ENCODE data around the gene STPG3. TPM values are rescaled to one million over a fixed set of nuclear protein-coding genes. Genes with fewer than 3 reads are reported as not detected.

The STPG3 gene
- total and polyA plus RNA-seq, 2 of the 8 experiments (the other 6 are each of a cell fraction or from before 2014, with no cell fraction given), result not detected

DNA sequence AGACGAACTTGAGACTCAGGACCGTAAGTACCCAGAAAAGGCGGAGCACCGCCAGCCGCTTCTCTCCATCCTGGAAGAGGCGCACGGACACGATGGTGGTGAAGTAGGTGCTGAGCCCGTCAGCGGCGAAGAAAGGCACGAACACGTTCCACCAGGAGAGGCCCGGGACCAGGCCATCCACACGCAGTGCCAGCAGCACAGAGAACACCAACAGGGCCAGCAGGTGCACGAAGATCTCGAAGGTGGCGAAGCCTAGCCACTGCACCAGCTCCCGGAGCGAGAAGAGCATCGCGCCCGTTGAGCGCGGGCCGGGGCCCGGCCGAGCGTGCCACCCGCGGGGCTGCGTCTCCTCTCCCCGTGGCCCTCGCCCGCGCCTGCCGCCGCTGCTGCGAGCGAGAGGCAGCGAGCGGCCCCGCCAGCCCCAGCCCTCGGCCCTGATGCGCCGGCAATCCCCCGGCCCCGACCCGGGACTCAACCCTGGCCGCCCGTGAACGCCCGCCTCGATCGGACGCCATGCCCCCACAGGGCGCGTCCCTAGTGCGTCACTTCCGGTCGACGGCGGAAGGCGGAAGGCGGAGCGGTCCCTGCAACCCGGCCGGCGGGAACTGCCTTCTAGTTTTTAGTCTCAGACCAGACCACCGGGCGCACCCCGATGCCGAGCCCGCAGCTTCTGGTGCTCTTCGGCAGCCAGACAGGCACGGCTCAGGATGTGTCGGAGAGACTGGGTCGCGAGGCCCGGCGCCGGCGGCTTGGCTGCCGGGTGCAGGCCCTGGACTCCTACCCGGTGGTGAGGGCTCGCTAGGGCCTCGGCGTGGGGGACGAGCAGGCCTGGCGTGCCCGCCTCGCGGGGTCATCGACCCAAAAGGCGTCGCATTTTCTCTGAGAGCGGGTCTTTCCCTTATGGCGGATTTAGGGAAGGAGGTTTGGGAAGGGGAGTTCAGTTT is 45.7 kb upstream of the STPG3 start, which contains the start of the genes NDOR1 and TMEM203 (continued):
- peak; percentile 91 for TF ChIP-seq POLR2AphosphoS5 (IDR thresholded peaks at IDR 0.05; ENCODE audit: low read depth, low read length)
- TF ChIP-seq RBBP5 (IDR thresholded peaks at IDR 0.05; ENCODE audit: borderline replicate concordance, low read depth, low read length), result peak; percentile 80; the same call in 1 of the 2 replicates
- TF ChIP-seq, protein P1, sequence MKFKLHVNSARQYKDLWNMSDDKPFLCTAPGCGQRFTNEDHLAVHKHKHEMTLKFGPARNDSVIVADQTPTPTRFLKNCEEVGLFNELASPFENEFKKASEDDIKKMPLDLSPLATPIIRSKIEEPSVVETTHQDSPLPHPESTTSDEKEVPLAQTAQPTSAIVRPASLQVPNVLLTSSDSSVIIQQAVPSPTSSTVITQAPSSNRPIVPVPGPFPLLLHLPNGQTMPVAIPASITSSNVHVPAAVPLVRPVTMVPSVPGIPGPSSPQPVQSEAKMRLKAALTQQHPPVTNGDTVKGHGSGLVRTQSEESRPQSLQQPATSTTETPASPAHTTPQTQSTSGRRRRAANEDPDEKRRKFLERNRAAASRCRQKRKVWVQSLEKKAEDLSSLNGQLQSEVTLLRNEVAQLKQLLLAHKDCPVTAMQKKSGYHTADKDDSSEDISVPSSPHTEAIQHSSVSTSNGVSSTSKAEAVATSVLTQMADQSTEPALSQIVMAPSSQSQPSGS (IDR thresholded peaks at IDR 0.05; ENCODE audit: low read length), result no peak
- peak; percentile 73 for TF ChIP-seq SRF (IDR thresholded peaks at IDR 0.05; ENCODE audit: low read depth, low read length)
- no peak for TF ChIP-seq BRCA1 (IDR thresholded peaks at IDR 0.05; ENCODE audit: low read depth, low read length)
- no peak for TF ChIP-seq CTBP2 (IDR thresholded peaks at IDR 0.05; ENCODE audit: borderline replicate concordance, insufficient read depth, insufficient read length, low read length)
- no peak for TF ChIP-seq TCF12 (IDR thresholded peaks at IDR 0.05; ENCODE audit: low read depth, low read length)
- peak; percentile 94 for TF ChIP-seq YY1 (IDR thresholded peaks at IDR 0.05; ENCODE audit: low read depth, low read length)
- TF ChIP-seq POLR2A (IDR thresholded peaks at IDR 0.05; ENCODE audit: control extremely low read depth in 1 of 2, low read depth in 2 of 2, low read length in 2 of 2), result peak in 1 of 2 experiments; percentile 94; a peak in 2 of 3 replicates
- no peak for TF ChIP-seq EZH2 (IDR thresholded peaks at IDR 0.05; ENCODE audit: low read depth, low read length, severe bottlenecking)
- peak; percentile 80 for TF ChIP-seq TAF7 (optimal IDR thresholded peaks at IDR 0.05; ENCODE audit: borderline replicate concordance, low read depth, low read length)
- TF ChIP-seq TBP (IDR thresholded peaks at IDR 0.05; ENCODE audit: low read depth, low read length), result peak; percentile 90
- TF ChIP-seq CBX8 (IDR thresholded peaks at IDR 0.05; ENCODE audit: borderline replicate concordance, low read depth, low read length), result no peak
- peak; percentile 77 for TF ChIP-seq ASH2L (IDR thresholded peaks at IDR 0.05; ENCODE audit: low read length)
- peak; percentile 97 for TF ChIP-seq KDM5A (IDR thresholded peaks at IDR 0.05; ENCODE audit: low read length)

Data from H1 (cell line).